Amniotic epithelial cell (primary cell): ENCODE measurements around the gene TRPM2.

Experiments
- DNase-seq: peaks from one replicate; pipeline ENCODE4 v3.0.0-alpha.2; 2010; ENCODE audit warnings: low read depth

TRPM2 gene

GRCh38 chr21:44445145-44445812, 91.9 kb downstream of the TRPM2 start:
- peak; percentile 68 for DNase-seq

GRCh38 chr21:44448651-44449131, 95.3 kb downstream of the TRPM2 start:
- DNase-seq: no peak

GRCh38 chr21:44449473-44450363, 96.3 kb downstream of the TRPM2 start:
- DNase-seq: peak; percentile 63

GRCh38 chr21:44450402-44450801, 97.0 kb downstream of the TRPM2 start:
- DNase-seq: no peak

- DNase-seq: no peak
Measured at GRCh38 chr21:44450999-44451398, 97.6 kb downstream of the TRPM2 start.

GRCh38 chr21:44453120-44453519, 99.7 kb downstream of the TRPM2 start:
- DNase-seq: no peak

- DNase-seq: no peak
Measured at GRCh38 chr21:44454058-44454457, 100.6 kb downstream of the TRPM2 start.

- DNase-seq: peak; percentile 57
Measured at GRCh38 chr21:44454747-44455523, 101.5 kb downstream of the TRPM2 start, which contains the start of gene LRRC3. Gene LRRC3, plus strand, starts transcription at chr21:44455510. Its CDS starts 1,135 bp downstream, at chr21:44456645.

- no peak for DNase-seq
Measured at GRCh38 chr21:44455524-44456213, 102.2 kb downstream of the TRPM2 start.

GRCh38 chr21:44456214-44456914, 102.9 kb downstream of the TRPM2 start:
- DNase-seq: no peak

GRCh38 chr21:44456915-44457736, 103.7 kb downstream of the TRPM2 start:
- no peak for DNase-seq

- no peak for DNase-seq
Measured at GRCh38 chr21:44458971-44459711, 105.7 kb downstream of the TRPM2 start.

GRCh38 chr21:44459712-44460440, 106.5 kb downstream of the TRPM2 start:
- DNase-seq: no peak

GRCh38 chr21:44460441-44460755, 107.0 kb downstream of the TRPM2 start:
- no peak for DNase-seq

- DNase-seq: no peak
Measured at GRCh38 chr21:44461005-44461404, 107.6 kb downstream of the TRPM2 start.

- DNase-seq: no peak
Measured at GRCh38 chr21:44461464-44462001, 108.1 kb downstream of the TRPM2 start.

- DNase-seq: no peak
Measured at GRCh38 chr21:44462086-44462833, 108.8 kb downstream of the TRPM2 start.

GRCh38 chr21:44462834-44463200, 109.4 kb downstream of the TRPM2 start:
- DNase-seq: no peak
